Esophagus muscularis mucosa (tissue), 4 donors: ENCODE measurements around the gene MYO1E. TPM values are rescaled to one million over a fixed set of nuclear protein-coding genes. Genes with fewer than 3 reads are reported as not detected.
"Not testable (repeated sequence)": the region's sequence is repeated elsewhere in the genome, so short reads cannot be mapped to it uniquely, and the experiment has no call there.

Source experiments
- DNase-seq: peaks from one replicate; pipeline ENCODE4 v3.0.0-alpha.2; 2017; ENCODE audit errors: extremely low spot score
- H3K27ac ChIP-seq, 4 donors: fragments of 200-600 bp; sonication (generic); replicated peaks in 1 of 4; 1 replicate in 3 of 4; 2 replicates in 1 of 4; pipeline ENCODE4 v1.5.1; 2016 to 2019; ENCODE audit warnings: mild to moderate bottlenecking in 1 of 4
- H3K27me3 ChIP-seq, 4 donors: fragments of 200-600 bp; sonication (generic); one replicate each; pipeline versions ENCODE4 v1.5.1 to v1.6.0; 2016 to 2019
- H3K36me3 ChIP-seq, 4 donors: fragments of 200-600 bp; sonication (generic); one replicate each; pipeline ENCODE4 v1.5.1; 2016 to 2019
- H3K4me1 ChIP-seq, 4 donors: fragments of 200-600 bp; sonication (generic); one replicate each; pipeline ENCODE4 v1.5.1; 2016 to 2019
- H3K4me3 ChIP-seq, 4 donors: fragments of 200-600 bp; sonication (generic); 1 replicate in 2 of 4; 2 replicates in 2 of 4; pipeline ENCODE4 v1.5.1; 2016 to 2019; ENCODE audit warnings: mild to moderate bottlenecking in 4 of 4, moderate library complexity in 1 of 4
- H3K9me3 ChIP-seq, 4 donors: fragments of 200-600 bp; sonication (generic); 1 replicate in 3 of 4; 2 replicates in 1 of 4; pipeline ENCODE4 v1.5.1; 2016 to 2019
- EP300 ChIP-seq: sonication (generic); formaldehyde crosslinking; IDR thresholded peaks from one replicate; pipeline ENCODE4 v1.6.1; 2017; ENCODE audit warnings: antibody characterized with exemption
- POLR2A ChIP-seq: fragments of 450-650 bp; IDR thresholded peaks from one replicate; pipeline ENCODE4 v1.6.1; 2017; ENCODE audit warnings: antibody characterized with exemption, moderate library complexity, mild to moderate bottlenecking, low read depth
- POLR2AphosphoS5 ChIP-seq, 2 donors: sonication (generic); formaldehyde crosslinking; IDR thresholded peaks; one replicate each; pipeline ENCODE4 v1.6.1; 2017; ENCODE audit warnings: antibody characterized with exemption in 2 of 2
- WGBS: methylation state at CpG from one replicate; pipeline ENCODE4 v1.1.5; 2018; 5-methylcytosine and 5-hydroxymethylcytosine counted together
- intact Hi-C: fragments of 100-400 bp; cut with DNase I; formaldehyde crosslinking; loops from one replicate; pipeline ENCODE4 v1.15.1; 2023
- total RNA-seq, 4 donors: library from RNA; depleted of rRNA; stranded (reverse); fragments of >200 nt; gene quantifications; one replicate each; pipeline versions ENCODE4 v1.1.0 to v1.2.1, GENCODE V29; 2016
- TF ChIP-seq, protein P1 (sequence below), 3 experiments: fragments of 200-600 bp in 2 of 3; fragments of 450-650 bp in 1 of 3; sonication (generic) in 2 of 3; IDR thresholded peaks; one replicate each; pipeline ENCODE4 v1.5.1; 2017 to 2019; ENCODE audit warnings: antibody characterized with exemption in 3 of 3, mild to moderate bottlenecking in 2 of 3, moderate library complexity in 1 of 3

MYO1E gene
- total RNA-seq, 4 donors from 2014 or later, result 32.7 to 39.9 (median 37.6) TPM

GRCh38 chr15:59339252-59339672 is 33.4 kb downstream of the MYO1E start:
- H3K4me3 ChIP-seq, result no peak overlapping the region
- H3K27me3 ChIP-seq, result no peaks in the 10 kb centered on the region
- DNase-seq, result no peak
- H3K9me3 ChIP-seq, result no peaks in the 10 kb centered on the region
- H3K4me1 ChIP-seq, result peaks cover 5 to 13% (median 7%) of the 10 kb centered on the region in 4 donors
- no peaks in the 10 kb centered on the region for H3K36me3 ChIP-seq
- 80% methylated on average over 3 of the region's 3 CpGs for WGBS
- TF ChIP-seq EP300 (no peak), POLR2AphosphoS5 (IDR thresholded peaks at IDR 0.05) (no peak), POLR2A (no peak)
- TF ChIP-seq, protein P1, sequence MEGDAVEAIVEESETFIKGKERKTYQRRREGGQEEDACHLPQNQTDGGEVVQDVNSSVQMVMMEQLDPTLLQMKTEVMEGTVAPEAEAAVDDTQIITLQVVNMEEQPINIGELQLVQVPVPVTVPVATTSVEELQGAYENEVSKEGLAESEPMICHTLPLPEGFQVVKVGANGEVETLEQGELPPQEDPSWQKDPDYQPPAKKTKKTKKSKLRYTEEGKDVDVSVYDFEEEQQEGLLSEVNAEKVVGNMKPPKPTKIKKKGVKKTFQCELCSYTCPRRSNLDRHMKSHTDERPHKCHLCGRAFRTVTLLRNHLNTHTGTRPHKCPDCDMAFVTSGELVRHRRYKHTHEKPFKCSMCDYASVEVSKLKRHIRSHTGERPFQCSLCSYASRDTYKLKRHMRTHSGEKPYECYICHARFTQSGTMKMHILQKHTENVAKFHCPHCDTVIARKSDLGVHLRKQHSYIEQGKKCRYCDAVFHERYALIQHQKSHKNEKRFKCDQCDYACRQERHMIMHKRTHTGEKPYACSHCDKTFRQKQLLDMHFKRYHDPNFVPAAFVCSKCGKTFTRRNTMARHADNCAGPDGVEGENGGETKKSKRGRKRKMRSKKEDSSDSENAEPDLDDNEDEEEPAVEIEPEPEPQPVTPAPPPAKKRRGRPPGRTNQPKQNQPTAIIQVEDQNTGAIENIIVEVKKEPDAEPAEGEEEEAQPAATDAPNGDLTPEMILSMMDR (IDR thresholded peaks at IDR 0.05), result no peak
- intact Hi-C loops, result no loop called here
- no peak overlapping the region for H3K27ac ChIP-seq

GRCh38 chr15:59338414-59338813 is 34.3 kb downstream of the MYO1E start:
- no peaks in the 10 kb centered on the region for H3K9me3 ChIP-seq
- TF ChIP-seq, protein P1 (IDR thresholded peaks at IDR 0.05), result no peak
- no peak for TF ChIP-seq EP300
- TF ChIP-seq POLR2AphosphoS5 (IDR thresholded peaks at IDR 0.05), result no peak
- TF ChIP-seq POLR2A, result no peak
- H3K4me1 ChIP-seq, result peaks cover 5 to 13% (median 9%) of the 10 kb centered on the region in 4 donors
- DNase-seq, result no peak
- H3K27me3 ChIP-seq, result no peaks in the 10 kb centered on the region
- H3K27ac ChIP-seq, result no peak overlapping the region
- intact Hi-C loops, result no loop called here
- H3K4me3 ChIP-seq, result no peak overlapping the region
- H3K36me3 ChIP-seq, result no peaks in the 10 kb centered on the region
- WGBS, result 100% methylated on average over 1 of the region's 1 CpG

GRCh38 chr15:59336725-59337124 is 35.9 kb downstream of the MYO1E start:
- H3K36me3 ChIP-seq, DNase-seq, H3K27ac ChIP-seq, H3K4me3 ChIP-seq, H3K27me3 ChIP-seq, H3K9me3 ChIP-seq, intact Hi-C loops: not testable (repeated sequence)
- 89% methylated on average over 4 of the region's 4 CpGs for WGBS
- peaks cover 5 to 13% (median 9%) of the 10 kb centered on the region in 4 donors for H3K4me1 ChIP-seq

GRCh38 chr15:59335207-59335786 is 37.4 kb downstream of the MYO1E start:
- H3K4me1 ChIP-seq, result peaks cover 5 to 20% (median 9%) of the 10 kb centered on the region in 4 donors
- no peak overlapping the region for H3K27ac ChIP-seq

DNA sequence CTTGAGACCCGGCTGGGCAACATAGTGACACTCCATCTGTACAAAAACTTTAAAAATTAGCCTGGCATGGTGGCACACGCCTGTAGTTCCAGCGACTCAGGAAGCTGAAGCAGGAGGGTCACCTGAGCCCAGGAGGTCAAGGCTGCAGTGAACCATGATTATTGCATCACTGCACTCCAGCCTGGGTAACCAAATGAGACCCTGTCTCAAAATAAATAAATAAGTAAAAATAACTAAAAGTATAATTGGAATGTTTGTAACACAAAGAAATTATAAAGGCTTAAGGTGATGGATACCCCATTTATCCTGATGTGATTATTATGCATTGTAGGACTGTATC is 38.6 kb downstream of the MYO1E start:
- no peak for DNase-seq
- 85% methylated on average over 3 of the region's 3 CpGs for WGBS
- Histone ChIP-seq H3K27ac (no peak overlapping the region), H3K4me1 (peaks cover 14 to 21% (median 18%) of the 10 kb centered on the region in 4 donors), H3K27me3 (no peaks in the 10 kb centered on the region), H3K4me3 (no peak overlapping the region), H3K36me3 (no peaks in the 10 kb centered on the region), H3K9me3 (no peaks in the 10 kb centered on the region)
- intact Hi-C loops, result no loop called here
- TF ChIP-seq, protein P1 (IDR thresholded peaks at IDR 0.05), result no peak
- TF ChIP-seq POLR2A, result no peak

More at GRCh38 chr15:59335207-59335786, 37.4 kb downstream of the MYO1E start:
- intact Hi-C loops, result no loop called here
- H3K9me3 ChIP-seq, result no peaks in the 10 kb centered on the region
- TF ChIP-seq, protein P1 (IDR thresholded peaks at IDR 0.05), result no peak
- no peak for TF ChIP-seq POLR2A
- TF ChIP-seq EP300, result no peak
- no peak for TF ChIP-seq POLR2AphosphoS5 (IDR thresholded peaks at IDR 0.05)
- 71% methylated on average over 10 of the region's 10 CpGs for WGBS
- H3K4me3 ChIP-seq, result no peak overlapping the region
- no peaks in the 10 kb centered on the region for H3K36me3 ChIP-seq
- H3K27me3 ChIP-seq, result no peaks in the 10 kb centered on the region
- no peak for DNase-seq
